Panc1 (cell line): ENCODE measurements around the gene IDUA. TPM values are rescaled to one million over a fixed set of nuclear protein-coding genes. Genes with fewer than 3 reads are reported as not detected.
A peak's percentile ranks its signal among the peaks of the same experiment; 100 is the strongest.

Experiments
- ATAC-seq: fragments of 200-7000 bp; cut with Tn5 transposase; 2 replicates; pipeline ENCODE4 v1.9.1; 2020; ENCODE audit warnings: mild to moderate bottlenecking, moderate library complexity
- BruUV-seq: library from RNA; stranded (reverse); fragments of 400-500 nt; replicated peaks from 2 replicates; lab custom pipeline; 2021; lab: Mats Ljungman, UMichigan
- CTCF ChIA-PET: fragments of 300-600 bp; sonication (Branson Sonifier 250); formaldehyde crosslinking; loops from one replicate; lab custom pipeline; 2022; ENCODE audit warnings: antibody characterized with exemption; lab: Charles Lee
- POLR2A ChIA-PET: fragments of 300-600 bp; sonication (Branson Sonifier 250); formaldehyde crosslinking; loops from one replicate; lab custom pipeline; 2022; ENCODE audit warnings: antibody characterized with exemption; lab: Charles Lee
- DNase-seq: peaks from one replicate; pipeline ENCODE4 v3.0.0-alpha.2; 2010; ENCODE audit warnings: low read depth, low spot score
- H3K27ac ChIP-seq: 2 replicates; pipeline ENCODE4 v1.5.1; 2011; ENCODE audit warnings: mild to moderate bottlenecking, low read length, inconsistent platforms
- H3K27me3 ChIP-seq: fragments of 200-500 bp; sonication (Bioruptor generic); 2 replicates; pipeline ENCODE4 v1.6.0; 2014; ENCODE audit warnings: low read length, inconsistent platforms; ENCODE audit not compliant: control insufficient read depth, insufficient read depth
- H3K36me3 ChIP-seq: fragments of 200-500 bp; sonication (Bioruptor generic); 2 replicates; pipeline ENCODE4 v1.5.1; 2014; ENCODE audit warnings: inconsistent platforms, mild to moderate bottlenecking, low read length, moderate library complexity; ENCODE audit not compliant: control insufficient read depth, insufficient read depth
- H3K4me1 ChIP-seq: 2 replicates; pipeline ENCODE4 v1.5.1; 2011; ENCODE audit warnings: inconsistent platforms, mild to moderate bottlenecking, low read length, moderate library complexity; ENCODE audit not compliant: control insufficient read depth, insufficient read depth
- H3K4me3 ChIP-seq, 2 experiments: 2 replicates each; pipeline ENCODE4 v1.5.1; 2011 to 2012; ENCODE audit warnings: low read depth in 2 of 2, low read length in 2 of 2, mild to moderate bottlenecking in 2 of 2, inconsistent platforms in 1 of 2, moderate library complexity in 1 of 2
- H3K9me3 ChIP-seq: fragments of 200-500 bp; sonication (Bioruptor generic); 2 replicates; pipeline ENCODE4 v1.5.1; 2014; ENCODE audit warnings: low read depth, mild to moderate bottlenecking, inconsistent platforms, low read length, moderate library complexity; ENCODE audit not compliant: control insufficient read depth, insufficient read depth
- CTCF ChIP-seq: fragments of 450-650 bp; IDR thresholded peaks from 2 replicates; pipeline ENCODE4 v1.5.1; 2017; ENCODE audit warnings: mild to moderate bottlenecking
- POLR2AphosphoS5 ChIP-seq: IDR thresholded peaks from 2 replicates; pipeline ENCODE4 v1.6.1; 2012; ENCODE audit warnings: mild to moderate bottlenecking, low read depth, low read length, moderate library complexity
- REST ChIP-seq, 2 experiments: IDR thresholded peaks; 2 replicates each; pipeline ENCODE4 v1.6.1; 2011 to 2012; ENCODE audit warnings: low read depth in 2 of 2, control low read depth in 1 of 2, low read length in 1 of 2, mild to moderate bottlenecking in 1 of 2, moderate library complexity in 1 of 2; ENCODE audit not compliant: insufficient read depth in 1 of 2
- SIN3A ChIP-seq: IDR thresholded peaks from 2 replicates; pipeline ENCODE4 v1.6.1; 2012; ENCODE audit warnings: low read depth, mild to moderate bottlenecking, low read length, moderate library complexity, borderline replicate concordance; ENCODE audit not compliant: insufficient read depth
- TCF7L2 ChIP-seq: IDR thresholded peaks from 2 replicates; pipeline ENCODE4 v1.6.1; 2011; ENCODE audit warnings: mild to moderate bottlenecking, low read depth, low read length, inconsistent platforms
- in situ Hi-C: cut with HindIII; loops from 2 replicates; pipeline ENCODE4 v1.10.0; 2016; ENCODE audit warnings: low sequenced_read_pairs, low pct_unique_long_range_greater_than_20kb
- intact Hi-C: fragments of 100-400 bp; cut with micrococcal nuclease; formaldehyde crosslinking; loops from one replicate; pipeline ENCODE4 v1.10.0; 2022; ENCODE audit not compliant: unreplicated experiment
- total RNA-seq: library from RNA; stranded (reverse); gene quantifications from one replicate; pipeline ENCODE4 v1.2.1, GENCODE V29; 2021; ENCODE audit not compliant: unreplicated experiment

Gene IDUA
- total RNA-seq, 1 experiment from 2014 or later, result 30.6 TPM

GRCh38 chr4:964346-965025 is 22.4 kb upstream of the IDUA start:
- POLR2A ChIA-PET, result no interaction called here
- ATAC-seq, result no peak
- no peak overlapping the region for H3K27ac ChIP-seq
- H3K9me3 ChIP-seq, result no peaks in the 10 kb centered on the region
- no peak for TF ChIP-seq SIN3A
- no peak for TF ChIP-seq POLR2AphosphoS5
- TF ChIP-seq TCF7L2, result no peak
- TF ChIP-seq CTCF, result no peak
- no peak for TF ChIP-seq REST (IDR thresholded peaks at IDR 0.05; ENCODE audit: insufficient read depth in 1 of 2, low read depth in 2 of 2, low read length in 1 of 2)
- no peak overlapping the region for H3K4me3 ChIP-seq
- in situ Hi-C loops, result no loop called here
- DNase-seq, result no peak
- intact Hi-C loops, result no loop called here
- CTCF ChIA-PET, result no interaction called here
- no peaks in the 10 kb centered on the region for H3K27me3 ChIP-seq
- H3K4me1 ChIP-seq, result no peaks in the 10 kb centered on the region
- H3K36me3 ChIP-seq, result no peaks in the 10 kb centered on the region
- no TSS peak for BruUV-seq

- Histone ChIP-seq H3K27ac (no peak overlapping the region), H3K4me1 (no peaks in the 10 kb centered on the region), H3K9me3 (no peaks in the 10 kb centered on the region), H3K27me3 (no peaks in the 10 kb centered on the region), H3K4me3 (no peak overlapping the region), H3K36me3 (no peaks in the 10 kb centered on the region)
- ChIA-PET POLR2A (no interaction called here), CTCF (no interaction called here)
- ATAC-seq (peak; percentile 27; the same call in 1 of the 2 replicates), DNase-seq (no peak)
- TF ChIP-seq TCF7L2, result no peak
- no peak for TF ChIP-seq REST (IDR thresholded peaks at IDR 0.05; ENCODE audit: insufficient read depth in 1 of 2, low read depth in 2 of 2, low read length in 1 of 2)
- TF ChIP-seq POLR2AphosphoS5, result no peak
- no peak for TF ChIP-seq CTCF
- intact Hi-C loops (no loop called here), in situ Hi-C loops (no loop called here)
- no TSS peak for BruUV-seq
Observed at GRCh38 chr4:965048-965765, 21.6 kb upstream of the IDUA start.
